Esophagus (tissue), 2 donors: ENCODE data around the gene DPY19L2. TPM values are rescaled to one million over a fixed set of nuclear protein-coding genes. Genes with fewer than 3 reads are reported as not detected.
"Not testable (repeated sequence)": the region's sequence is repeated elsewhere in the genome, so short reads cannot be mapped to it uniquely, and the experiment has no call there.

Experiments
- H3K27ac ChIP-seq, 2 donors: one replicate each; pipeline ENCODE4 v1.5.1; 2013; ENCODE audit warnings: low read depth in 2 of 2, mild to moderate bottlenecking in 2 of 2, inconsistent platforms in 1 of 2, low read length in 1 of 2, moderate library complexity in 1 of 2
- H3K27me3 ChIP-seq, 2 donors: one replicate each; pipeline ENCODE4 v1.6.1; 2013; ENCODE audit warnings: low read length in 2 of 2, control low read depth in 1 of 2, mild to moderate bottlenecking in 1 of 2; ENCODE audit not compliant: insufficient read depth in 2 of 2, control insufficient read depth in 1 of 2
- H3K36me3 ChIP-seq, 2 donors: one replicate each; pipeline ENCODE4 v1.6.1; 2013; ENCODE audit warnings: low read length in 1 of 2; ENCODE audit not compliant: control insufficient read depth in 2 of 2, insufficient read depth in 2 of 2
- H3K4me1 ChIP-seq, 2 donors: one replicate each; pipeline ENCODE4 v1.6.1; 2013; ENCODE audit warnings: low read length in 1 of 2; ENCODE audit not compliant: control insufficient read depth in 2 of 2, insufficient read depth in 2 of 2
- H3K4me3 ChIP-seq, 2 donors: one replicate each; pipeline ENCODE4 v1.5.1; 2013; ENCODE audit warnings: low read length in 2 of 2, mild to moderate bottlenecking in 2 of 2, low read depth in 1 of 2, moderate library complexity in 1 of 2
- H3K9me3 ChIP-seq, 2 donors: one replicate each; pipeline ENCODE4 v1.6.1; 2013; ENCODE audit warnings: mild to moderate bottlenecking in 2 of 2, low read depth in 1 of 2, low read length in 1 of 2, moderate library complexity in 1 of 2; ENCODE audit not compliant: control insufficient read depth in 2 of 2, insufficient read depth in 1 of 2
- WGBS, 2 donors: extraction: QIAGEN DNeasy Blood & Tissue Kit; methylation state at CpG; one replicate each; pipeline ENCODE4 v1.1.7; 2013; 5-methylcytosine and 5-hydroxymethylcytosine counted together
- polyA plus RNA-seq, 2 donors: library from polyadenylated mRNA; stranded (reverse); fragments of 200-250 nt; gene quantifications; one replicate each; pipeline ENCODE4 v1.2.3, GENCODE V29; 2013
- donor health status: healthy with polysubstance abuse.
- donor health status: Bipolar disorder and iron deficiency.

Gene DPY19L2
- polyA plus RNA-seq, 2 donors: 1.3 to 3.4 TPM

GRCh38 chr12:63549034-63549433 lies 119.3 kb downstream of the DPY19L2 start:
- not testable (repeated sequence) for H3K4me1 ChIP-seq, H3K27me3 ChIP-seq, H3K9me3 ChIP-seq, H3K27ac ChIP-seq, H3K4me3 ChIP-seq, H3K36me3 ChIP-seq
- WGBS, 2 donors: 48 to 57% methylated on average over 2 of the region's 2 CpGs

DNA sequence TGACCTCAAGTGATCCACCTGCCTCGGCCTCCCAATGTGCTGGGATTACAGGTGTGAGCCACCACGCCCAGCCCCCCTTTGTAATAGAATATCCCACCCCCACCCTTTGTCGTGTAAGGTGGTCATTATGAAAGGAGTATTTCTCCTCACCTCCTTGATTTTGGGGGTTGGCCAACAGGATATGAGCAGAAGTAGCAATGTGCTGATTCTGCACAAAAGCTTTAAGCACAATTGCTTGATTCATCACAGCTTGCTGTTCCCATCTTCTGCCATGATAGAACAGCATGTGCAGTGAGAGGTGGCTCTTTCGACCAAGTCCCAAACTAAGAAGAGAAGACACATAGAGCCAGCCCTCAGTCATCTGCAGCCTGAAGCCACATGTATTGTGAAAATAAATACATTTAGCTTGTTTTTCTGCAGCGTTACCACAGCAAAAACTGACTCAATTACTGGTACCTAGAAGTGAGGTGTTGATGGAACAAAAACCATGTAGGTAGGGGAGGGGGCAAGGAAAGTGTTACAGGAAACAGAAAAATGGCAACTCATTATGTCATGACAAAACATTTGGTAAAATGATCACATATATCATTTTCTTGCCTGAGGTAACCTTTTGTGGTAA lies 122.9 kb downstream of the DPY19L2 start:
- H3K4me3 ChIP-seq, H3K9me3 ChIP-seq, H3K27me3 ChIP-seq, H3K4me1 ChIP-seq, H3K27ac ChIP-seq, H3K36me3 ChIP-seq: not testable (repeated sequence)
- 59 to 69% methylated on average over 3 of the region's 5 CpGs for WGBS, 2 donors

DNA sequence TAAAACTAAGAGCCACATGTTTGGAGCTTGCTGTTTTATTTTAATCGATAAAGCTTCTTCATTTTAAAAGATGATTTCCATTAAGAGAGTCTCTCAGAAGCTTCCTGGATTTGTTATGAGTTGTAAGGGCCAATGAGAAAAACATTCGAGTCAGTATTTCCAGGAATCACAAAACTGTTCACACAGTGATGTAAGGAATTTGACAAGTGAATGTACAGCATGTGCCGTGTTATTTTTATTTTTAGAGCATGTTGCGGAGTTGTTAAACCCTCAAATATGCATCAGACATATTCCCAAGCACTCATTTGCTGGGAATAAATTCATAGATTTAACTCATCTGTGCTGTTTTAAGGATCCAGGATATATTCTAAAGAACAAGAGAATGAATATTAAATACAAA lies 129.6 kb downstream of the DPY19L2 start:
- not testable (repeated sequence) for H3K36me3 ChIP-seq, H3K4me1 ChIP-seq, H3K9me3 ChIP-seq, H3K27me3 ChIP-seq, H3K27ac ChIP-seq, H3K4me3 ChIP-seq
- WGBS, 2 donors: 67 to 69% methylated on average over 3 to 4 of the region's 4 CpGs

DNA sequence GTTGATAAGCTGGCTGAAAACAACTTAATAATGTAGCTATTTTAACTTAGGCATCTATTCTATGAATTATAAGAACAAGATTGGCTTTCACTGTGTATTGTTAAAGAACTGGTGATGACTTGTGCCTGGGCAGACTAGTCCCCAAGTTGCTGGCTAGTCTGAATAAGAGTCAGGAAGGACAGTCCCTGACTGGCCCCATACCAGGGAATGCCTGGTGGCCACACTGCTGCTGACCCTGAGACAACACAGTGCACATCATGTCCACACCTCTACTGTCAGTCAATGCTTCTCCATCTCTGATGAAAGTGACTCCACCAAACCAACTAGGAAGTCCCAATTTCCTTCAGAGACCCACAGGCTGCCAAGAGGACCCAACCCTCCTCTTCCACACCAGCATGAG lies 130.5 kb downstream of the DPY19L2 start:
- not testable (repeated sequence) for H3K27ac ChIP-seq, H3K36me3 ChIP-seq, H3K27me3 ChIP-seq, H3K9me3 ChIP-seq, H3K4me1 ChIP-seq, H3K4me3 ChIP-seq

DNA sequence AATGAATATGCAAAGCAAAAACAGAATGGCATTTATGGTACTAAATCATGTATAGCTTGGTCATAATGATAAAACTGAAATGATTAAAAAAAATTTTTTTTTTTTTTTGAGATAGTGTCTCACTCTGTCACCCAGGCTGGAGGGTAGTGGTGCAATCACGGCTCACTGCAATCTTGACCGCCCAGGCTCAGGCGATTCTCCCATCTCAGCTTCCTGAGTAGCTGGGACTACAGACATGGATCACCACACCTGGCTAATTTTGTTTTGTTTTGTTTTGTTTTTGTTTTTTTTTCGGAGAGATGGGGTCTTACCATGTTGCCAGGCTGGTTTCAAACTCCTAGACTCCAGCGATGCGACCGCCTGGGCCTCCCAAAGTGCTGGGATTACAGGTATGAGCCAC lies 138.7 kb downstream of the DPY19L2 start:
- H3K4me3 ChIP-seq, H3K27me3 ChIP-seq, H3K36me3 ChIP-seq, H3K9me3 ChIP-seq, H3K27ac ChIP-seq, H3K4me1 ChIP-seq: not testable (repeated sequence)
- WGBS, 2 donors: 74 to 90% methylated on average over 7 of the region's 7 CpGs

DNA sequence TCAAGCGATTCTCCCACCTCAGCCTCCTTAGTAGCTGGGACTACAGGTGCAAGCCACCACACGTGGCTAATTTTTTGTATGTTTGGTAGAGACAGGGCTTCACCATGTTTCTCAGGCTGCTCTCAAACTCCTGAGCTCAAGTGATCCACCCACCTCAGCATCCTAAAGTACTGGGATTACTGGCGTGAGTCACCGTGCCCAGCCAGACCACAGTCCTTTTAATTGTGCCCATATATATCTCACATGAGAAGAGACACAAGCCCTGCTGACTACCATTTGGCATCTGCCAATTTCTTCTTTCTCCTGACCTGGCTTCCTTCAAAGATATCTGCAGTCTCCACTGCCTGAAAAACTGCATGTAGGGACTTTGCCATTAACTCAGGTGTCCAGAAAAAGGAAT lies 142.5 kb downstream of the DPY19L2 start:
- H3K4me1 ChIP-seq: no peaks in the 10 kb centered on the region

DNA sequence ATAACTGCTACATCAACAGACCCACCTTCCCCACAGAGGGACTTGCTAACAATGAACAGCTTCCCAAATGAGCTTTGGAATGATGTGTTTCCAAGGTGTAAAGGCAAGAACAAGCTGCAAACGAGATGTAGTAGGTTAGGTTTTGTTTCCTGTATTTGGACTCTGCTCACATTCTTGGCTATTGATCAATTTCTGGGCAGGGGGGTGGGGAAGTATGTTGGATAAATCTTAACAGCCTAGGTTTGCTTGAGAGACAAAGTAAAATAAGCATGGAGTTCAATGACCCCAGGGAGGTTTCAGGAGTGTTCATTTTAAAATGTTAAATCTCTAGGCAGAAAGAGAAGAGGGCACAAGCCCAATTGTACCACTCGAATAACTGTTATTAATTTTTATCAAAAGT lies 146.6 kb downstream of the DPY19L2 start:
- Histone ChIP-seq H3K9me3 (no peaks in the 10 kb centered on the region), H3K4me1 (no peaks in the 10 kb centered on the region), H3K36me3 (no peaks in the 10 kb centered on the region)

More for the DNA sequence above, 142.5 kb downstream of the DPY19L2 start:
- H3K9me3 ChIP-seq: no peaks in the 10 kb centered on the region
- no peaks in the 10 kb centered on the region for H3K27me3 ChIP-seq
- no peaks in the 10 kb centered on the region for H3K36me3 ChIP-seq
- 86 to 87% methylated on average over 4 of the region's 4 CpGs for WGBS, 2 donors
- no peak overlapping the region for H3K4me3 ChIP-seq
- H3K27ac ChIP-seq: no peak overlapping the region

More for the DNA sequence above, 146.6 kb downstream of the DPY19L2 start:
- no peak overlapping the region for H3K27ac ChIP-seq
- H3K27me3 ChIP-seq: no peaks in the 10 kb centered on the region
- 45 to 46% methylated on average over 2 of the region's 2 CpGs for WGBS, 2 donors
- H3K4me3 ChIP-seq: no peak overlapping the region

Other genes starting within 250 kb of the DPY19L2 start
- 1 to 10 TPM; 4.6 to 8.3 TPM for gene RXYLT1, start 111.4 kb upstream of the DPY19L2 start, polyA plus RNA-seq
- gene SRGAP1, start 176.2 kb upstream of the DPY19L2 start, polyA plus RNA-seq: 1 to 10 TPM; 1.4 to 3.2 TPM